HepG2 (cell line): ENCODE results near the gene AARSD1. TPM values are rescaled to one million over a fixed set of nuclear protein-coding genes. Genes with fewer than 3 reads are reported as not detected.

ENCODE experiments used
- ARID4A ChIP-seq: sonication (generic); formaldehyde crosslinking; IDR thresholded peaks from 2 replicates; pipeline ENCODE4 v1.5.0; 2020; ENCODE audit warnings: mild to moderate bottlenecking, missing genetic modification reagents, borderline replicate concordance
- CHD2 ChIP-seq: IDR thresholded peaks from 2 replicates; pipeline ENCODE4 v1.6.1; 2011; ENCODE audit warnings: low read depth, low read length, improper control_type of control experiment
- DDIT3 ChIP-seq: sonication (generic); formaldehyde crosslinking; IDR thresholded peaks from 2 replicates; pipeline ENCODE4 v1.4.0; 2020; ENCODE audit warnings: mild to moderate bottlenecking, missing genetic modification reagents
- KDM3A ChIP-seq: IDR thresholded peaks from 2 replicates; pipeline ENCODE4 v1.6.1; 2018; ENCODE audit warnings: low read depth, missing compliant biosample characterization
- MED8 ChIP-seq: sonication (generic); formaldehyde crosslinking; IDR thresholded peaks from 2 replicates; pipeline ENCODE4 v1.8.1; 2023; ENCODE audit warnings: mild to moderate bottlenecking, missing genetic modification reagents; ENCODE audit not compliant: insufficient replicate concordance
- SP2 ChIP-seq: sonication (generic); formaldehyde crosslinking; IDR thresholded peaks from 2 replicates; pipeline ENCODE4 v1.5.1; 2020; ENCODE audit warnings: mild to moderate bottlenecking, missing genetic modification reagents
- SRF ChIP-seq: IDR thresholded peaks from 2 replicates; pipeline ENCODE4 v1.6.1; 2011; ENCODE audit warnings: mild to moderate bottlenecking, low read depth, low read length, moderate library complexity
- SSRP1 ChIP-seq: IDR thresholded peaks from 2 replicates; pipeline ENCODE4 v1.6.1; 2016; ENCODE audit warnings: control low read depth
- YEATS4 ChIP-seq: sonication (generic); formaldehyde crosslinking; IDR thresholded peaks from 2 replicates; pipeline ENCODE4 v1.4.0; 2020; ENCODE audit warnings: missing genetic modification reagents, borderline replicate concordance
- ZFP90 ChIP-seq: sonication (generic); formaldehyde crosslinking; IDR thresholded peaks from 2 replicates; pipeline ENCODE4 v1.8.0; 2022; ENCODE audit warnings: missing genetic modification reagents, mild to moderate bottlenecking, inconsistent platforms, borderline replicate concordance
- ZIK1 ChIP-seq: sonication (generic); formaldehyde crosslinking; IDR thresholded peaks from 2 replicates; pipeline ENCODE4 v1.5.0; 2020; ENCODE audit warnings: mild to moderate bottlenecking, low read depth, missing genetic modification reagents, borderline replicate concordance
- ZNF30 ChIP-seq: sonication (generic); formaldehyde crosslinking; IDR thresholded peaks from 2 replicates; pipeline ENCODE4 v1.5.0; 2020; ENCODE audit warnings: mild to moderate bottlenecking, missing genetic modification reagents
- polyA plus RNA-seq, 8 experiments: library from polyadenylated mRNA; depleted of rRNA in 3 of 8; stranded (reverse) in 7 of 8; unstranded in 1 of 8; fragments of >200 nt; fragmentation: Illumina TruSeq in 4 of 8; extraction: Trizol in 4 of 8; gene quantifications; 2 replicates each; pipeline versions ENCODE4 v1.2.1 to v1.2.3, GENCODE V29; 2011 to 2016; ENCODE audit warnings: low read depth in 4 of 8, missing spikeins in 1 of 8, mixed read lengths in 1 of 8; ENCODE audit not compliant: insufficient read depth in 1 of 8
- total RNA-seq, 5 experiments: library from RNA; depleted of rRNA; stranded (reverse); fragments of >200 nt; fragmentation: Illumina TruSeq; extraction: Trizol; gene quantifications; 2 replicates each; pipeline ENCODE4 v1.2.3, GENCODE V29; 2016; ENCODE audit warnings: low read depth in 1 of 5
- TF ChIP-seq, protein P1 (sequence below): sonication (generic); formaldehyde crosslinking; IDR thresholded peaks from 2 replicates; pipeline ENCODE4 v1.4.0; 2020; ENCODE audit warnings: missing genetic modification reagents
- TF ChIP-seq, protein P2 (sequence below), 2 experiments: sonication (generic) in 1 of 2; formaldehyde crosslinking in 1 of 2; IDR thresholded peaks; 2 replicates each; pipeline versions ENCODE4 v1.6.1 to v1.9.0; 2014 to 2022; ENCODE audit warnings: antibody characterized with exemption in 1 of 2, borderline replicate concordance in 1 of 2, inconsistent platforms in 1 of 2, low read depth in 1 of 2, missing genetic modification reagents in 1 of 2

The AARSD1 gene
- total and polyA plus RNA-seq, 2 of the 13 experiments (the other 11 are each of a cell fraction or from before 2014, with no cell fraction given), result 24.7 to 29.3 TPM

DNA sequence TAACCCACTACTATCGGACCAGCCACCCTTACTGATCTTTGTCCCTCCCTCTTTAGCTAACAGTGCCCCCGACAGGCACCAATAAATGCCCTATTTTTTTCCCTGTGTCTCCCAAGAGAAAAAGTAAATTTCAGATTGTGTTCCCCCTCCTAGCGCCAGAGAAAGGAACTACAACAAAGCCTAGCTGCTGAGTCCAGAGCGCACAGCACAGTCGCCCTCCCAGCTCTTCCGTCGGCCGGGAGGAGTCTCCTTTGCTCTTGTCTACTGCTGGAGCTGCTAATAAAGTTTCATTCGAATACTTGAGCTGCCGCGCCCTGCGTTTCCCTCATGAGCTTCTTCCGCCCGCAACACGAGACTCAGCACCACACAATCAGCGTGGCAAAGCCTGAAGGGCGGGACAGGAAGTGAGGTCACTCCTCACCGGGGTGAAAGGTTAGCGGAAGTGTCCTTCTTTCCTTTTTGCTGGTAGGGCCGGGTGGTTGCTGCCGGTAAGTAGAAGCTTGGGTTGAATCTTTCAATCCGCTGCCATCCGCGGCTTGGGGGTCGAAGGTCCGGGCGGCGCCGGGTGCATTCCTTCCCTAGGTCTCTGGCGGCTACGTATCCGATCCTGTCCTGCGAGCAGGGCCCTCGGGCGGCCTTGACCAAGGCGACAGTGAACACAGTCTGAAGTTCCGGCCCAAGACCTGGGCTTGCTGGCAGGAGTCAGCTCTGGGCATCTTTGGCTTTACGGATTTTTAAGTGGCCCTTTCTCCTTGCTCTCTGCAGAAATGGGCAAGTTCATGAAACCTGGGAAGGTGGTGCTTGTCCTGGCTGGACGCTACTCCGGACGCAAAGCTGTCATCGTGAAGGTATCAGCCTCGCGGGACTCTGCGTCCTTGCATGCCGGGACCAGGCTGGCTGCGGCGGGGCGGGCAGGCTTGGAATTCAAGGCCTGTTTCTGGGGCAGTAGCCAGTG lies 34.0 kb upstream of the AARSD1 start, which contains the start of gene RPL27 (continued):
- TF ChIP-seq KDM3A (CRISPR knock-in tag) (peak; percentile 98), CHD2 (peak; percentile 88), SP2 (CRISPR knock-in tag) (peak; percentile 92), MED8 (CRISPR knock-in tag) (peak; percentile 62), ZIK1 (CRISPR knock-in tag) (peak; percentile 91), YEATS4 (CRISPR knock-in tag) (peak; percentile 98), ZFP90 (peak; percentile 93; the same call in 1 of the 2 replicates), ZNF30 (CRISPR knock-in tag) (peak; percentile 96), DDIT3 (CRISPR knock-in tag) (0 out of 2 replicates have a peak, but pooled peaks have one; percentile 34), SRF (0 out of 2 replicates have a peak, but pooled peaks have one; percentile 40), ARID4A (CRISPR knock-in tag) (peak; percentile 98), SSRP1 (CRISPR knock-in tag) (peak; percentile 97)
- TF ChIP-seq, protein P1, sequence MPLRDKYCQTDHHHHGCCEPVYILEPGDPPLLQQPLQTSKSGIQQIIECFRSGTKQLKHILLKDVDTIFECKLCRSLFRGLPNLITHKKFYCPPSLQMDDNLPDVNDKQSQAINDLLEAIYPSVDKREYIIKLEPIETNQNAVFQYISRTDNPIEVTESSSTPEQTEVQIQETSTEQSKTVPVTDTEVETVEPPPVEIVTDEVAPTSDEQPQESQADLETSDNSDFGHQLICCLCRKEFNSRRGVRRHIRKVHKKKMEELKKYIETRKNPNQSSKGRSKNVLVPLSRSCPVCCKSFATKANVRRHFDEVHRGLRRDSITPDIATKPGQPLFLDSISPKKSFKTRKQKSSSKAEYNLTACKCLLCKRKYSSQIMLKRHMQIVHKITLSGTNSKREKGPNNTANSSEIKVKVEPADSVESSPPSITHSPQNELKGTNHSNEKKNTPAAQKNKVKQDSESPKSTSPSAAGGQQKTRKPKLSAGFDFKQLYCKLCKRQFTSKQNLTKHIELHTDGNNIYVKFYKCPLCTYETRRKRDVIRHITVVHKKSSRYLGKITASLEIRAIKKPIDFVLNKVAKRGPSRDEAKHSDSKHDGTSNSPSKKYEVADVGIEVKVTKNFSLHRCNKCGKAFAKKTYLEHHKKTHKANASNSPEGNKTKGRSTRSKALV (CRISPR knock-in tag), result peak; percentile 85
- TF ChIP-seq, protein P2, sequence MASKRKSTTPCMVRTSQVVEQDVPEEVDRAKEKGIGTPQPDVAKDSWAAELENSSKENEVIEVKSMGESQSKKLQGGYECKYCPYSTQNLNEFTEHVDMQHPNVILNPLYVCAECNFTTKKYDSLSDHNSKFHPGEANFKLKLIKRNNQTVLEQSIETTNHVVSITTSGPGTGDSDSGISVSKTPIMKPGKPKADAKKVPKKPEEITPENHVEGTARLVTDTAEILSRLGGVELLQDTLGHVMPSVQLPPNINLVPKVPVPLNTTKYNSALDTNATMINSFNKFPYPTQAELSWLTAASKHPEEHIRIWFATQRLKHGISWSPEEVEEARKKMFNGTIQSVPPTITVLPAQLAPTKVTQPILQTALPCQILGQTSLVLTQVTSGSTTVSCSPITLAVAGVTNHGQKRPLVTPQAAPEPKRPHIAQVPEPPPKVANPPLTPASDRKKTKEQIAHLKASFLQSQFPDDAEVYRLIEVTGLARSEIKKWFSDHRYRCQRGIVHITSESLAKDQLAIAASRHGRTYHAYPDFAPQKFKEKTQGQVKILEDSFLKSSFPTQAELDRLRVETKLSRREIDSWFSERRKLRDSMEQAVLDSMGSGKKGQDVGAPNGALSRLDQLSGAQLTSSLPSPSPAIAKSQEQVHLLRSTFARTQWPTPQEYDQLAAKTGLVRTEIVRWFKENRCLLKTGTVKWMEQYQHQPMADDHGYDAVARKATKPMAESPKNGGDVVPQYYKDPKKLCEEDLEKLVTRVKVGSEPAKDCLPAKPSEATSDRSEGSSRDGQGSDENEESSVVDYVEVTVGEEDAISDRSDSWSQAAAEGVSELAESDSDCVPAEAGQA (IDR thresholded peaks at IDR 0.05; ENCODE audit: low read depth), result peak; percentile 95
- TF ChIP-seq, protein P2 (CRISPR knock-in tag; IDR thresholded peaks at IDR 0.05; ENCODE audit: borderline replicate concordance), result peak; percentile 69
